Fibroblast of lung (primary cell): ENCODE results near the gene ID3. TPM values are rescaled to one million over a fixed set of nuclear protein-coding genes. Genes with fewer than 3 reads are reported as not detected.
A peak's percentile ranks its signal among the peaks of the same experiment; 100 is the strongest.
"Not testable (repeated sequence)": the region's sequence is repeated elsewhere in the genome, so short reads cannot be mapped to it uniquely, and the experiment has no call there.

Source experiments
- DNase-seq, 2 donors: peaks; one replicate each; pipeline versions ENCODE4 v3.0.0 to v3.0.0-alpha.2; 2010; ENCODE audit warnings: low read depth in 2 of 2
- H2AFZ ChIP-seq: 2 replicates; pipeline ENCODE4 v1.5.1; 2012; ENCODE audit warnings: low read length, control low read depth, inconsistent platforms
- H3K27ac ChIP-seq: 2 replicates; pipeline ENCODE4 v1.5.1; 2011; ENCODE audit warnings: low read length, control low read depth; ENCODE audit not compliant: insufficient read depth
- H3K27me3 ChIP-seq: 2 replicates; pipeline ENCODE4 v1.5.1; 2011; ENCODE audit warnings: mild to moderate bottlenecking, low read length; ENCODE audit not compliant: control insufficient read depth, insufficient read depth
- H3K36me3 ChIP-seq: 2 replicates; pipeline ENCODE4 v1.5.1; 2011; ENCODE audit warnings: low read length; ENCODE audit not compliant: control insufficient read depth, insufficient read depth
- H3K4me1 ChIP-seq: 2 replicates; pipeline ENCODE4 v1.5.1; 2011; ENCODE audit warnings: low read length; ENCODE audit not compliant: control insufficient read depth, insufficient read depth; ENCODE audit errors: extremely low read depth
- H3K4me2 ChIP-seq: 2 replicates; pipeline ENCODE4 v1.5.1; 2011; ENCODE audit warnings: low read length, control low read depth; ENCODE audit not compliant: insufficient read depth; ENCODE audit errors: extremely low read depth
- H3K4me3 ChIP-seq, 4 experiments: fragments of 200-600 bp in 1 of 4; sonication (generic) in 1 of 4; replicated peaks in 1 of 4; 2 replicates each; pipeline ENCODE4 v1.5.1; 2011 to 2016; ENCODE audit warnings: low read length in 4 of 4, low read depth in 3 of 4, mild to moderate bottlenecking in 3 of 4, control low read depth in 2 of 4, inconsistent platforms in 1 of 4, mixed read lengths in 1 of 4; ENCODE audit not compliant: insufficient read depth in 1 of 4; ENCODE audit errors: control extremely low read depth in 1 of 4
- H3K79me2 ChIP-seq: 2 replicates; pipeline ENCODE4 v1.5.1; 2012; ENCODE audit warnings: mild to moderate bottlenecking, low read length, inconsistent platforms; ENCODE audit not compliant: control insufficient read depth, insufficient read depth
- H3K9ac ChIP-seq: 2 replicates; pipeline ENCODE4 v1.5.1; 2011; ENCODE audit warnings: mild to moderate bottlenecking, low read length, control low read depth; ENCODE audit not compliant: insufficient read depth
- H3K9me3 ChIP-seq: 2 replicates; pipeline ENCODE4 v1.5.1; 2012; ENCODE audit warnings: low read depth, low read length; ENCODE audit not compliant: control insufficient read depth, insufficient read depth
- H4K20me1 ChIP-seq: 2 replicates; pipeline ENCODE4 v1.5.1; 2011; ENCODE audit warnings: low read length; ENCODE audit not compliant: control insufficient read depth, insufficient read depth; ENCODE audit errors: extremely low read depth
- CTCF ChIP-seq, 2 donors: IDR thresholded peaks in 1 of 2; conservative IDR thresholded peaks in 1 of 2; 1 replicate in 1 of 2; 2 replicates in 1 of 2; pipeline ENCODE4 v1.5.1; 2011 to 2012; ENCODE audit warnings: low read length in 2 of 2, control low read depth in 1 of 2, inconsistent platforms in 1 of 2, low read depth in 1 of 2, mild to moderate bottlenecking in 1 of 2
- EZH2 ChIP-seq: IDR thresholded peaks from 2 replicates; pipeline ENCODE4 v1.5.1; 2012; ENCODE audit warnings: low read length, control low read depth, mild to moderate bottlenecking; ENCODE audit errors: missing control alignments
- polyA plus RNA-seq, 2 donors: library from polyadenylated mRNA; depleted of rRNA in 1 of 2; stranded (reverse) in 1 of 2; unstranded in 1 of 2; fragments of >200 nt; gene quantifications; 2 replicates each; pipeline ENCODE4 v1.2.1, GENCODE V29; 2011 to 2012; ENCODE audit warnings: missing spikeins in 1 of 2
- total RNA-seq: library from RNA; depleted of rRNA; stranded (reverse); fragments of >200 nt; gene quantifications from 2 replicates; pipeline ENCODE4 v1.2.1, GENCODE V29; 2014

The ID3 gene
- total and polyA plus RNA-seq, 2 donors (not counting 1 experiment from before 2014, with no cell fraction given): 9.9 to 23.0 TPM

- Histone ChIP-seq H3K9ac (no peak overlapping the region), H4K20me1 (no peaks in the 10 kb centered on the region), H3K4me3 (no peak overlapping the region), H3K79me2 (no peaks in the 10 kb centered on the region), H3K4me2 (no peak overlapping the region), H3K4me1 (peaks cover 9% of the 10 kb centered on the region), H3K9me3 (no peaks in the 10 kb centered on the region), H3K27ac (peak overlapping the region; percentile 6), H3K36me3 (no peaks in the 10 kb centered on the region), H3K27me3 (no peaks in the 10 kb centered on the region), H2AFZ (no peak overlapping the region)
- peak; percentile 64 to 84 for DNase-seq
- TF ChIP-seq CTCF (conservative IDR thresholded peaks at IDR 0.05 in 1 of 2, IDR thresholded peaks at IDR 0.05 in 1 of 2; ENCODE audit: low read depth in 1 of 2, low read length in 2 of 2) (peak; percentile 92 to 97), EZH2 (no peak)
These were observed 14.6 kb downstream of the ID3 start for GRCh38 chr1:23544444-23545389.

GRCh38 chr1:23543707-23544443 lies 15.4 kb downstream of the ID3 start:
- Histone ChIP-seq H3K27me3 (no peaks in the 10 kb centered on the region), H3K4me1 (peaks cover 10% of the 10 kb centered on the region), H3K79me2 (no peaks in the 10 kb centered on the region), H2AFZ (no peak overlapping the region), H3K9me3 (no peaks in the 10 kb centered on the region), H3K4me2 (no peak overlapping the region), H3K4me3 (no peak overlapping the region), H3K36me3 (no peaks in the 10 kb centered on the region), H3K27ac (peak overlapping the region; percentile 6), H4K20me1 (no peaks in the 10 kb centered on the region), H3K9ac (no peak overlapping the region)
- TF ChIP-seq EZH2 (no peak), CTCF (conservative IDR thresholded peaks at IDR 0.05 in 1 of 2, IDR thresholded peaks at IDR 0.05 in 1 of 2; ENCODE audit: low read depth in 1 of 2, low read length in 2 of 2) (no peak)
- no peak for DNase-seq

GRCh38 chr1:23542940-23543339 lies 16.4 kb downstream of the ID3 start:
- not testable (repeated sequence) for H2AFZ ChIP-seq, H3K4me2 ChIP-seq, H4K20me1 ChIP-seq, H3K27me3 ChIP-seq, H3K36me3 ChIP-seq, H3K79me2 ChIP-seq, H3K27ac ChIP-seq, H3K9me3 ChIP-seq, H3K9ac ChIP-seq, H3K4me1 ChIP-seq, DNase-seq, H3K4me3 ChIP-seq
